ENCODE data around the gene ASPSCR1. TPM values are rescaled to one million over a fixed set of nuclear protein-coding genes. Genes with fewer than 3 reads are reported as not detected.

Gene ASPSCR1
- total RNA-seq, 2 donors from 2014 or later, result 21.6 to 46.8 TPM

DNA sequence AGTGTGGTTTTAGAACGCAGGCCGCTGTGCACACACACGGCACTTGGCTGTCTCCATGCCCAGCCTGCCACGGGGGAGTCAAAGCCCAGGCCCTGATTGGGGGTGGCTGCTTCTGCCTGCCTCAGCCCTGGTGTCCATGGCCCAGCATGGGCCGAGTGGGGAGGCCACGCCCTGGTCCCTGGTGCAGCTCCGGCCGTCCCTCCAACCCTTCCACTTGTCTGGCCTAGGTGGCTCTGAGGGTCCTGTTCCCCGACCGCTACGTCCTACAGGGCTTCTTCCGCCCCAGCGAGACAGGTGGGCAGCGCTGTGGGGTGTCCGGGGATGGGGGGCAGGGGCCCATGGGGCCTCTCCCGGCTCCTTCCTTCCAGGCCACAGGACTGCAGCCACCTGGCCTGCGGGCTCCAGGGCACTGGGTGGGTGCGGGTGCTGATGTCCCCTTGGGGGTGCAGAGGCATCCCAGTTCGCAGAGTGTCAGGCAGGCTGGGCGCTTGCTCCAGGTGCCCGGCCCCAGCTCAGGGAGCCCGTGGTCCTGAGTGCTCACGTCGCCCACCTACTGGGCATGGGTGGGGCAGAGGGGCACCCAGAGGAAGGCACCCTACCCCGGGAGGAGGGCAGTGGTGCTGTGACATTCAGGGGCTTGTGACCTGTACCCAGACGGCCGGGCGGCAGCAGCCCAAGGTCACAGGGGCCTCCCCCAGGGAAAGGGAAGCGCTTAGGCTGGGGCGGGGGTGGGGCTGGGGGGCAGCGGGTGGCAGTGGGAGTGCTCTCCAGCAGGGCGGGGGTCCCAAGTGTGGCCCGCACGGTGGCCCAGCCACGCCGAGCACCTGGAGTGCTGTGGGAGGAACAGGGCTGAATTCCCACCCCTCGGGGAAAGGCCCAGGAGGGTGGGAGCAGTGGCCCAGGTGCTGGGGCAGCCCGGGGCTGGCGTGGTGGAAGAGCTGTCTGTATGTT lies 33.4 kb downstream of the ASPSCR1 start:
- Mint-ChIP-seq H3K36me3 (no peaks in the 10 kb centered on the region), H3K9me3 (no peaks in the 10 kb centered on the region), H3K4me3 (no peak overlapping the region), H3K27me3 (no peaks in the 10 kb centered on the region), H3K27ac (no peak overlapping the region), H3K4me1 (ENCODE audit: low read depth in 2 of 2) (no peaks in the 10 kb centered on the region)
- DNase-seq (ENCODE audit: low spot score), result no peak
- ATAC-seq, result no peak

DNA sequence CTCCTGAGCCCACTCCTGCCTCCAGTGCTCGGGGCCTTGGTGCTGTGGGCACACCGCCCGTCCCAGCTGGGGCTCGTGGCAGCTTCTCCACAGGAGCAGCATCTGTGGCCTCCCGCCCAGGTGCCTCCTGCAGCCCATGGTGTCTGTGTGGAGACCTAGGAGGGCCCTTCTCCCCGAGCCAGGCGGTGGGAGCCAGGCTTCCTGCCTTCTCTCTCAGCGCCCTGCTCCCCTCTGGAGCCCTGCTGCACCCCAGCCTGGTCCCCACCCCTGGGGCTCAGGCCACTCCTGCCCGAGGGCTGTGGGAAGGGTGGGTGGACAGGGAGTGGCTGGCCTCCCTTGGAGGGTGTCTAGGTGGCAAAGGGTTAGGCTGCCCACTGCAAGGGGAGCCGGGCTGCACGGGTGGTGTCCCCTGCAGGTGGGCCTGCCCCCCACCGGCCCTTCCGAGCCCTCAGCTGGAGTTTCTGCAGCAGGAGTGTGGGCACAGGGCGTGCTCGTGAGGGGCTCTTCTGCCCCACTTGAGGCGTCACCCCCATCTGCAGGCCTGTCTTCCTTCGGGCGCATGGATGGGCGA lies 34.3 kb downstream of the ASPSCR1 start:
- no peak for DNase-seq (ENCODE audit: low spot score)
- no peak for ATAC-seq
- H3K9me3 Mint-ChIP-seq, result no peaks in the 10 kb centered on the region
- no peaks in the 10 kb centered on the region for H3K27me3 Mint-ChIP-seq
- H3K36me3 Mint-ChIP-seq, result no peaks in the 10 kb centered on the region
- H3K4me1 Mint-ChIP-seq (ENCODE audit: low read depth in 2 of 2), result no peaks in the 10 kb centered on the region
- H3K27ac Mint-ChIP-seq, result no peak overlapping the region
- no peak overlapping the region for H3K4me3 Mint-ChIP-seq

DNA sequence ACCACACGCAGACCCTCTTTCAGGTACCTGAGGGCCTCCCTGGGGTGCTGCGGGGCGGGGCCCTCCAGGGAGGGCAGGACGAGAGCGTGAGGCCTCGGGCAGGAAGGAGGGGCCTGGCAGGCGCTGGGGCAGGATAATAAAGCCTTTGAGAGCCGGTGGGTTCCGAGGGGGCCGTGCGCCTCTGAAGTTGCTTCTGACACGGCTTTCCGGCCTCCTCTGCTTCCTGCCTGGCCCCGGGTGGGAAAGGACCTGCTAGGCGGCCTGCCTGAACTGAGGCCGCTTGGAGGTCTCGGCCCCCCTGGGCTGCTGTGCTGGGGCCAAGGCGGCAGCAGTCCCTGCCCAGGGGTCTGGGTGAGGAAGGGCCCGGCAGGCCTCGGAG lies 34.8 kb downstream of the ASPSCR1 start:
- ATAC-seq, result no peak
- no peak overlapping the region for H3K27ac Mint-ChIP-seq
- H3K4me1 Mint-ChIP-seq (ENCODE audit: low read depth in 2 of 2), result no peaks in the 10 kb centered on the region
- no peak overlapping the region for H3K4me3 Mint-ChIP-seq
- no peaks in the 10 kb centered on the region for H3K9me3 Mint-ChIP-seq
- H3K36me3 Mint-ChIP-seq, result no peaks in the 10 kb centered on the region
- H3K27me3 Mint-ChIP-seq, result no peaks in the 10 kb centered on the region
- DNase-seq (ENCODE audit: low spot score), result no peak

DNA sequence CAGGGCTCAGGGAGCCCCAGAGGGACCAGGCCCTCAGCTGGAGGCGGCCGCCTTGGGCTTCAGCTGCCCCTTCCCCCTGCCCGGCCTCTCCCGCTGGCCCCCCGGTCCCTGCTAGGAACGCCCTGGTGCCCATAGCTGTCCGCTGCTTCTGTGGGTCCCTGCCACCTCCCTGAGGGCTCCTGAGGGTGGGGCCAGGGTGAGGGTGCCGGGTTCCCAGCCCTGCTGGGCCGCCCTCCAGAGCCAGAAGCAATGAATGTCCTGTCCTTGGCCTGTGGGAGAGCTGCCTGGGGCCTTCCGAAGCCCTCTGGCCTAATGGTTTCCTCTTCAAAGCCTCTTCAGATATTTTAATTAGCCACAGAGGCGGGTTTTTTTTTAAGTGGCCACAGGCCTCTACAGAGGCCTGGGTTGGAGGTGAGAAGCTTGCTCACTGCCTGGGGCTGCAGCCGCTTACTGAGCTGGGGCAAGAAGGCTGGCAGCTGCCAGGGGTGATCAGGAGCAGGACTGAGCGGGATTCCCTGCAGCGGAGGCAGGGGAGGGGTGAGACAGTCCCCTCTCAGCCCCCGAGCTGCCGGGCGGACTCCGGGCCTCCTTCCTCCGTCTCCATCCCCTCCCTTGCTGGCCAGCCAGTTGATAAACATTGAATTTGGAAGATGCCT lies 35.3 kb downstream of the ASPSCR1 start:
- DNase-seq (ENCODE audit: low spot score) (no peak), ATAC-seq (no peak)
- H3K4me3 Mint-ChIP-seq, result no peak overlapping the region
- no peak overlapping the region for H3K27ac Mint-ChIP-seq
- H3K9me3 Mint-ChIP-seq, result no peaks in the 10 kb centered on the region
- no peaks in the 10 kb centered on the region for H3K27me3 Mint-ChIP-seq
- no peaks in the 10 kb centered on the region for H3K36me3 Mint-ChIP-seq
- H3K4me1 Mint-ChIP-seq (ENCODE audit: low read depth in 2 of 2), result no peaks in the 10 kb centered on the region

DNA sequence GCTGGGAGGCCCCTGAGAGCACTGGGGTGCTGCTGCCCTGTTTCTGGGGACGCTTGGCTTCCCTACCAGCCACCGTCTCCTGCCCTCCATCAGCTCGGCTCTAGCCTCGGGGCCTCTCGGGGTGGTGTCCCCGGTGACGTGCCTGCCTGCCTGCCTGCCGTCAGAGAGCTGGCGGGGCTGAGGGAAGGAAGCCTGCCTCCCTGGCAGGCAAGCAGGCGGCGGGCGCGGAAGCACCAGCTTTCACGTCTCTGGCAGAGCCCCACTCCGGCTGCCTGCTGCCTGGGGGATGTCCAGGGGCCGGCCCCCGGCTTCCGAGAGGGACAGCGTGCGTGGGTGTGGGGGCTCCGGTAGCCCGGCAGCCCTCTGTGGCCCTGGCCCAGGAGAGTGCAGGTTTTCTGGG lies 35.9 kb downstream of the ASPSCR1 start:
- DNase-seq (ENCODE audit: low spot score), result no peak
- Mint-ChIP-seq H3K27ac (no peak overlapping the region), H3K4me1 (ENCODE audit: low read depth in 2 of 2) (no peaks in the 10 kb centered on the region), H3K9me3 (no peaks in the 10 kb centered on the region), H3K27me3 (no peaks in the 10 kb centered on the region), H3K36me3 (no peaks in the 10 kb centered on the region), H3K4me3 (no peak overlapping the region)
- ATAC-seq, result no peak

DNA sequence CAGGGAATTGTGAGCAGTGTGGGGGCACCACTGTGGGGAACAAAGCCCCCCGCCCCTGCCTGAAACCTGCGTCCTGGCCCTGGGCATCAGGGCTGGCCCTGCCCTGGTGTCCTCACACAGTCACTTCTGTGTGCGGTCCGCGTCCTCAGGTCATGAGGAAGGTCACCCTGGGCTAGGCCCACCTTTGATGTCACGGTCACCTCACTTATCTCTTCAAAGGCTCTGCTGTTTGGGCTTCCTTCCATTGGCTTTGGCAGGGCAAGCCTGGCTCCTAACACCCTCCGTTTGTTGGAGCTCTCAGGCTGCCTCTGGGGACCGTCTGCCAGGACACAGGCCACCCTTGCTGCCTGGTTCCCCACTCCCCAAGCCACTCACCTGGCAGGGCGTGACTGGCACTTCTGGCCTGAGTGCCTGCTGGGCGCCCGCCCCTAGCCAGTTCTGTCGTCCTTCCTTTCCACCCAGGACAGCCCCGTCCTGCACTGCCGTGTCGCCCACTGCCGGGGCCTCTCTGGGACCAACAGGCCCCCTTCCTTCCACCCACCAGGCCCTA lies 36.4 kb downstream of the ASPSCR1 start:
- no peaks in the 10 kb centered on the region for H3K36me3 Mint-ChIP-seq
- H3K9me3 Mint-ChIP-seq, result no peaks in the 10 kb centered on the region
- ATAC-seq (peak in 1 of 2 donors; percentile 2), DNase-seq (ENCODE audit: low spot score) (no peak)
- H3K27ac Mint-ChIP-seq, result no peak overlapping the region
- H3K4me1 Mint-ChIP-seq (ENCODE audit: low read depth in 2 of 2), result no peaks in the 10 kb centered on the region
- no peak overlapping the region for H3K4me3 Mint-ChIP-seq
- H3K27me3 Mint-ChIP-seq, result no peaks in the 10 kb centered on the region

DNA sequence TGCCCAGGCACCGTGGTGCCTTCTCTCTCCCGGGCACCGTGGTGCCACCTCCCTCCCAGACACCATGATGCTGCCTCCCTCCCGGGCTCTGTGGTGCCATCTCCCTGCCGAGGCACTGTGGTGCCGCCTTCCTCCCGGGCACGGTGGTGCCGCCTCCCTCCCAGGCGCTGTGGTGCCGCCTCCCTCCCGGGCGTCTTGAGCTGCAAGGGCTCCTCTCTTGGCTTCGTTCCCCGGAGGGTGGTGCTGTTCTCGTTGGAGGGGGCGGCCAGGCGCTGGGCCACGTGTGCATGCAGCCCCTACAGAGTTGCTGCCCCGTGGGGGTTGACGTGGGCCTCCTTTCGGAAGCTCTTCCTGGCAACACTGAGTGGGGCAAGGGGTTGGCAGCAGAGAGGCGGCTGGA lies 37.0 kb downstream of the ASPSCR1 start:
- DNase-seq (ENCODE audit: low spot score), result no peak
- no peak for ATAC-seq
- Mint-ChIP-seq H3K27ac (no peak overlapping the region), H3K4me1 (ENCODE audit: low read depth in 2 of 2) (no peaks in the 10 kb centered on the region), H3K4me3 (no peak overlapping the region), H3K36me3 (no peaks in the 10 kb centered on the region), H3K27me3 (no peaks in the 10 kb centered on the region), H3K9me3 (no peaks in the 10 kb centered on the region)

DNA sequence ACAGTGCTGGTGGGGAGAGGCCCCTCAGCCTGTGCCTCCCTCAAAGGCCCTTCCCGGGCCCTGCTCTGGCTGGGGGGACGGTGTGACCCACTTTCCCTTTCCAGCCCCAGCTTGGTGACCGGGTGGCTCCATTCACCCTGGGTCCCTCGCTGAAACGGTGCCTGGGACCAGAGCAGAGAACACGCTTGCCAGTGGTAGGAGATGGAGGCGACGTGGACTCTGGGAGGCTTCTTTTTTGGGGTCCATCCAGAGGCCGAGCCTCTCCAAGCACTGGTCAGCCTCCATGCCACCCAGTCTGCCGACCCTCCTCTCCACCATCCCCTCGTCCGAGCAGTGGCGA lies 37.5 kb downstream of the ASPSCR1 start:
- Mint-ChIP-seq H3K27ac (no peak overlapping the region), H3K4me1 (ENCODE audit: low read depth in 2 of 2) (no peaks in the 10 kb centered on the region), H3K27me3 (no peaks in the 10 kb centered on the region), H3K36me3 (no peaks in the 10 kb centered on the region), H3K4me3 (no peak overlapping the region), H3K9me3 (no peaks in the 10 kb centered on the region)
- no peak for DNase-seq (ENCODE audit: low spot score)
- no peak for ATAC-seq

DNA sequence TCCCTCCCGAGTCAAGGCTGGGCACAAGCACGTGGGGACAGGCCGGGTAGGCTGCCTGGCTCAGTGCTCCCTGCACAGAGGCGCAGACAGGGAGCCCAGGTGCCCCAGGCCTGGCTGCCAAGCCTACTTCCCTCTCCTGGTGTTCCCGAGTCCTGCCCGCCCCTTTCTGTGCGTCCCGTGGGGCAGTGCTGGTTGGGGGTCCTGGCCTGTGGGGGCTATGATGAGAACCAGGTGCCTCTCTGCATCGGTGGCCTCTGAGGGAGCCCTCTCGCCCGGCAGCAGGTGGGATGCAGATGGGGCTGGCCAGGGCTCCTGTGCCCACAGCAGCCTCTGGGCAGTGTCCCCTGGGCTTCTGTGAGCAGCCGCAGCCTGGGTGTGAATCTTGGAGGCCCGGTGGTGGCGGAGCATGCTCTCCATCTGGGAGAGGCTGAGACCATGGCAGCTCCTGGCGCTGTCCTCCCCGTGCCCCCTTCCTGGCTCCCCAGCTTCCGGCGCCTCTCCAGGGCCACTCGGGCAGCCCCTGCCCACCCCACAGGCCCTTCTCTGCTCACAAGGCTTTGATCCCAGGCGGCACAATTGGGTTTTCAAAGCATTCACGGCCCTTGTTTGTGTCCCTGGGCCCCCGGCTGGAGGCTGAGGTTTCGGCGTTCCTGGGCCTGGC lies 38.0 kb downstream of the ASPSCR1 start:
- peaks cover under 1% of the 10 kb centered on the region in 2 donors for H3K4me1 Mint-ChIP-seq (ENCODE audit: low read depth in 2 of 2)
- no peaks in the 10 kb centered on the region for H3K27me3 Mint-ChIP-seq
- H3K9me3 Mint-ChIP-seq, result no peaks in the 10 kb centered on the region
- DNase-seq (ENCODE audit: low spot score) (no peak), ATAC-seq (no peak)
- H3K4me3 Mint-ChIP-seq, result no peak overlapping the region
- H3K27ac Mint-ChIP-seq, result no peak overlapping the region
- no peaks in the 10 kb centered on the region for H3K36me3 Mint-ChIP-seq

DNA sequence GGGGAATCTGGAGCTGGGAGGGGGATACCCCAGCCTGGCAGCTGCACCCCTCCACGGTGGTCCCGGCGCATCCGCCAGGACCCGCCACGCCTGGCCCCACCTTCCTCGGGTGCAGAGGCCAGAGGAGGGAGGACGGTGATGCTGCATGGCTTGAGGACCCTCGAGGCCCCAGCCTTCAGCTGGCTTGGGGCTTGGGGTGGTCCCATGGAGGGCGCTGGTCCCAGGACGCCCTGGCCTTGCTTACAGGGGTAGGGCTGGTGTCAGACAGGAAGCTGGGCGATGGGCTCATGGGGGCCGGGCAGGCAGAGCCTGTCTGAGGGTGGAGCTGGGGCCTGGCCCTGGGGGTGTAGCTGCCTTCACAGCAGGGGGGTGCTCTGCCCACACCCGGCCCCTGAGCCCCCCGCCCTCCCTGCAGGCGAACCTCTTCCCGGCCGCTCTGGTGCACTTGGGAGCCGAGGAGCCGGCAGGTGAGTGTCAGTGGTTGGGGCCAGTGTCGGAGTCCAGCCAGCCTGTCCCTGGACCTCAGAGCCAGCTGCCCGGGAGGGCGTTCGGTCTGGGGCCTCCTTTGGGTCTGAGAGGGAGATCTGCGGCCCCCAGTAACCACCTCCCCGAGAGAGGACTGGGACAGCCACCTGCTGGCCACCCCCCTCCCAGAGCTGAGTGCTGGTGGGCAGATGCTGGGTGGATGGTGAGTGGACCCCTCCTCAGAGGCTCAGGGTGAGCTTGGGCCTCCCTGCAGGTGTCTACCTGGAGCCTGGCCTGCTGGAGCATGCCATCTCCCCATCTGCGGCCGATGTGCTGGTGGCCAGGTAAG lies 38.8 kb downstream of the ASPSCR1 start:
- Mint-ChIP-seq H3K27me3 (no peaks in the 10 kb centered on the region), H3K4me3 (no peak overlapping the region), H3K36me3 (no peaks in the 10 kb centered on the region), H3K4me1 (ENCODE audit: low read depth in 2 of 2) (peaks cover 3 to 5% of the 10 kb centered on the region in 2 donors), H3K9me3 (no peaks in the 10 kb centered on the region), H3K27ac (no peak overlapping the region)
- no peak for DNase-seq (ENCODE audit: low spot score)
- ATAC-seq, result no peak

DNA sequence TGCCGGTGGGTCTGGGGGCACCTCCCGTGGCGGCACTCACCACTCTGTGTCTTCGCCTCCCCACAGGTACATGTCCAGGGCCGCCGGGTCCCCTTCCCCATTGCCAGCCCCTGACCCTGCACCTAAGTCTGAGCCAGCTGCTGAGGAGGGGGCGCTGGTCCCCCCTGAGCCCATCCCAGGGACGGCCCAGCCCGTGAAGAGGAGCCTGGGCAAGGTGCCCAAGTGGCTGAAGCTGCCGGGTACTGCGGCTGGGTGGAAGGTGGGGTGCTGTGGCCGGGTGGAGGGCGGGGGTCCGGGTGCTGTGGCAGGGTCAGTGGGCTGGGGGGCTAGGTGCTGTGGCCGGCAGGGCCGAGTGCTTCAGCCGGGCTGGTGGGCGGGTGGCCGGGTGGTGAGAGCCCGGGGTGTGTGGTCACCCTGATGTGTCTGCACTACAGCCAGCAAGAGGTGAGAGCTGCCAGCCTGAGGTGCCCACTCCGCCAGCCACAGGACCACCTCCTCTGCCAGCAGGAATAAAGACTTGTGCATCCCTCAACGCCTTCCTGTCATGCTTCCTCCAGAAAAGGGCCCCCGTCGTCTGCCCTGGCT lies 39.5 kb downstream of the ASPSCR1 start:
- Mint-ChIP-seq H3K9me3 (no peaks in the 10 kb centered on the region), H3K27ac (no peak overlapping the region), H3K4me1 (ENCODE audit: low read depth in 2 of 2) (peaks cover 9% of the 10 kb centered on the region in 2 donors), H3K36me3 (no peaks in the 10 kb centered on the region), H3K4me3 (no peak overlapping the region), H3K27me3 (no peaks in the 10 kb centered on the region)
- DNase-seq (ENCODE audit: low spot score) (no peak), ATAC-seq (no peak)

DNA sequence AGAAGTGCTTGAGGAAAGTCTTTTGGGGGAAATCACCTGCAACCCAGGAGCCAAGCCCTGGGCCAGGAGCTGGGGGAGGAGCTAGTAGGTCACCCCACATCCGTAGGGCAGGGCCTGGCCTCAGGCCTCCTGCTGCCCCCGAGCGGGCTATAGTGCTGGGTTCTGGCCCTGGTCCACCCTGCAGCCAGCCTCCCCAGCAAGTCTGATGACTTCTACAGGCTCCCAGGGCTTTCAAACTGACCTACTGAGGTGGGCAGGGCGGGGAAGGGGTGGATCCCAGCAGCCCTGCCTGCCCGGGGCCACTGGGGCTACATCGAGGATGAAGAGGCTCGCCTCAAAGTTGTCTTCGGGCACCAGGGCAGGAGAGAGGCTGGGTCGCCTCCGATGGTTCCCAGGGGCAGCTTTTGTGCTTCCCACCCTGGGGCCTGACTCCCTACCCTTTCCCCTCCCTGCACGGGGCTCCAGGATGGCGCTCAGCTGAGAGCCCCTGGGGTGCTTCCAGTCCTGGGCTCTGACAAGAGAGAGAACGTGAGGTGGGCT lies 40.3 kb downstream of the ASPSCR1 start:
- DNase-seq (ENCODE audit: low spot score) (no peak), ATAC-seq (no peak)
- Mint-ChIP-seq H3K9me3 (no peaks in the 10 kb centered on the region), H3K4me3 (no peak overlapping the region), H3K36me3 (no peaks in the 10 kb centered on the region), H3K4me1 (ENCODE audit: low read depth in 2 of 2) (peaks cover 9% of the 10 kb centered on the region in 2 donors), H3K27me3 (no peaks in the 10 kb centered on the region), H3K27ac (no peak overlapping the region)
